ENCODE results near the gene GTPBP8.

DNA sequence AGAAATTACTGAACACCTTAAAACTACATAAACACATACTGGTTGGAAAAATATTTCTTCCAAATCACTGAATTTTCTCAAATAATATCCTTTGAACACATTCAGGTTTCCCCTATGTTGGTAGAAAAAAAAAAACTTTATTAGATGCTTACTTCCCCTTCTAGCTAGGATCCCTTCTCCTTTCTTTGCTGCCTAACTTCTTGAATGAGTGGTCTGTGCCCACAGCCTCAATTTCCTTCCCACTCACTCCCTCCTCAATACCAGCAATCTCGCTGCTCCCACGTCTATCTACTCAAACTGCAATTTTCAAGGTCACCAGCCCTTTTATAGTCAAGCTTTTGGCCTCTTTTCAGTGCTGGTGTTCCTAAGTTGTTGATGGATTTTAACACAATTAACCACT is 24.2 kb upstream of the GTPBP8 start:
- no peak for TF ChIP-seq POLR2AphosphoS5 (IDR thresholded peaks at IDR 0.05)
- TF ChIP-seq, protein P1, sequence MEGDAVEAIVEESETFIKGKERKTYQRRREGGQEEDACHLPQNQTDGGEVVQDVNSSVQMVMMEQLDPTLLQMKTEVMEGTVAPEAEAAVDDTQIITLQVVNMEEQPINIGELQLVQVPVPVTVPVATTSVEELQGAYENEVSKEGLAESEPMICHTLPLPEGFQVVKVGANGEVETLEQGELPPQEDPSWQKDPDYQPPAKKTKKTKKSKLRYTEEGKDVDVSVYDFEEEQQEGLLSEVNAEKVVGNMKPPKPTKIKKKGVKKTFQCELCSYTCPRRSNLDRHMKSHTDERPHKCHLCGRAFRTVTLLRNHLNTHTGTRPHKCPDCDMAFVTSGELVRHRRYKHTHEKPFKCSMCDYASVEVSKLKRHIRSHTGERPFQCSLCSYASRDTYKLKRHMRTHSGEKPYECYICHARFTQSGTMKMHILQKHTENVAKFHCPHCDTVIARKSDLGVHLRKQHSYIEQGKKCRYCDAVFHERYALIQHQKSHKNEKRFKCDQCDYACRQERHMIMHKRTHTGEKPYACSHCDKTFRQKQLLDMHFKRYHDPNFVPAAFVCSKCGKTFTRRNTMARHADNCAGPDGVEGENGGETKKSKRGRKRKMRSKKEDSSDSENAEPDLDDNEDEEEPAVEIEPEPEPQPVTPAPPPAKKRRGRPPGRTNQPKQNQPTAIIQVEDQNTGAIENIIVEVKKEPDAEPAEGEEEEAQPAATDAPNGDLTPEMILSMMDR (IDR thresholded peaks at IDR 0.05), result no peak

Measured in prostate gland (tissue), 2 donors.